Measurements from ENCODE around the gene FOXP1. TPM values are rescaled to one million over a fixed set of nuclear protein-coding genes. Genes with fewer than 3 reads are reported as not detected.

FOXP1 gene
- total and polyA plus RNA-seq, 12 donors, result 7.6 to 42.7 (median 24.3) TPM

DNA sequence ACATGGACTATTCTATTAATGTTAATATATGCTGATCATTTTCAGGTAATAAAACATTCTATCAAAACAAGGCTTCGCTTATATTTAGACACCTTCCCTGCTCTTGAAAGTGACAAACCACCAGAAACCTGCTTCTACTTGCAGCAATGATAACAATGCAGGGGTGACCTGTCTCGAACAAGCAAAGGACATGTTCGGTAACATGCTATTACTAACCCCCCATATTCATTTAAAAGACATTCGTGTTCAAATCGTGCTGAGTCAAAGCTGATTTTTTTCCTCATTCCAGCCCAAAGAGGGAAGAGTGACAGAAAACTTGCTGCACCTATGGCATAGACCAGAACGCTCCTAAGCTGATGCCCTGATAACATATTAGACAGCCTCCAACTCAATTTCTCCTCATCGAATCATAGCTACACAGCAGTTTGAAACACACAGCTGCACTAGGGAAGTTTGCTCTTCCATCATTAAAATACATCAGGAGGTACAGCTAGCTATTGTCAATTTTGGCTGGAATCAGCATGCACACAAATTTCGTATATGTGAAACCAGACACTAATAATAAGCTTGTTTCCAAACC is 341.5 kb downstream of the FOXP1 start:
- Histone ChIP-seq H3K27me3 (no peaks in the 10 kb centered on the region), H3K27ac (no peak overlapping the region), H3K36me3 (replicated peaks in 1 of 2) (no peaks in the 10 kb centered on the region), H3K4me1 (replicated peaks in 1 of 2) (peaks cover 10 to 15% of the 10 kb centered on the region in 2 donors), H3K4me3 (no peak overlapping the region), H3K9me3 (replicated peaks in 1 of 3) (no peaks in the 10 kb centered on the region)
- no peak for DNase-seq
- whole genome bisulfite sequencing, 4 donors, result 82 to 94% (median 91%) methylated on average over 8 of the region's 8 CpGs
- TF ChIP-seq POLR2A (IDR thresholded peaks at IDR 0.05), result no peak
- TF ChIP-seq, protein P1, sequence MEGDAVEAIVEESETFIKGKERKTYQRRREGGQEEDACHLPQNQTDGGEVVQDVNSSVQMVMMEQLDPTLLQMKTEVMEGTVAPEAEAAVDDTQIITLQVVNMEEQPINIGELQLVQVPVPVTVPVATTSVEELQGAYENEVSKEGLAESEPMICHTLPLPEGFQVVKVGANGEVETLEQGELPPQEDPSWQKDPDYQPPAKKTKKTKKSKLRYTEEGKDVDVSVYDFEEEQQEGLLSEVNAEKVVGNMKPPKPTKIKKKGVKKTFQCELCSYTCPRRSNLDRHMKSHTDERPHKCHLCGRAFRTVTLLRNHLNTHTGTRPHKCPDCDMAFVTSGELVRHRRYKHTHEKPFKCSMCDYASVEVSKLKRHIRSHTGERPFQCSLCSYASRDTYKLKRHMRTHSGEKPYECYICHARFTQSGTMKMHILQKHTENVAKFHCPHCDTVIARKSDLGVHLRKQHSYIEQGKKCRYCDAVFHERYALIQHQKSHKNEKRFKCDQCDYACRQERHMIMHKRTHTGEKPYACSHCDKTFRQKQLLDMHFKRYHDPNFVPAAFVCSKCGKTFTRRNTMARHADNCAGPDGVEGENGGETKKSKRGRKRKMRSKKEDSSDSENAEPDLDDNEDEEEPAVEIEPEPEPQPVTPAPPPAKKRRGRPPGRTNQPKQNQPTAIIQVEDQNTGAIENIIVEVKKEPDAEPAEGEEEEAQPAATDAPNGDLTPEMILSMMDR (IDR thresholded peaks at IDR 0.05), result no peak
- intact Hi-C loops (cut with DNase I), result no loop called here

DNA sequence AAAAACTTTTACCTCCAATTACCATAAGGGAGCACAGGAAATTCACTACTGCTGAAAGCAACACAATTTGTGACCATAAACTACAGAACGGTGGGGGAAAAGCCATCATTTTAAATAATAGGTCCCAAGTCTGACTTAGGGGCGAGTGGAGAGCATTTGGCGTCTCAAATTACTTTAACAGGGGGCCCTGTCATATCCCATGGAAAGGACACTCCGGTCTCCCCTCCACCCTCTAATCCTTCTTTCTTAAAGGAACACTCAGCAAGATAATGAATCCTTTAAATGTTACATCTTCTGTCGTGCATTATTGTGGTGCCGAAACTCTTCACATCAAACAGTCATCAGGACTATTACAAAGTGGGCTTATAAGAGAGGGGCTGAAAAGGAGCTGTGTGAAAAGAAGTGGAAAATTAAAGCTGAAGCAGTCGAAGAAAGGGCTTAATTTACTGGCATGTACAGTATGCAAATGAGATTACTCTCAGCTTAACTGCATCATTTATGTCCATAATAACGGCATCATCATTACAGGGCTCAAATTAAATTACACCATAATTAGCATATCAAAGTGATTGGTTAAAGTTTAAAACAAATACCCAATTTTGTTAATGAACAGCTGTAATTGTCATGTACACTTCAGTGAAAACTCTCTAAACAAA is 342.2 kb downstream of the FOXP1 start:
- no peaks in the 10 kb centered on the region for H3K27me3 ChIP-seq
- no peak for DNase-seq
- TF ChIP-seq, protein P1 (IDR thresholded peaks at IDR 0.05), result no peak
- TF ChIP-seq POLR2A (IDR thresholded peaks at IDR 0.05), result no peak
- no peak overlapping the region for H3K4me3 ChIP-seq
- no peaks in the 10 kb centered on the region for H3K9me3 ChIP-seq (replicated peaks in 1 of 3)
- intact Hi-C loops (cut with DNase I), result no loop called here
- H3K4me1 ChIP-seq (replicated peaks in 1 of 2), result peaks cover 7 to 9% of the 10 kb centered on the region in 2 donors
- no peaks in the 10 kb centered on the region for H3K36me3 ChIP-seq (replicated peaks in 1 of 2)
- WGBS, 4 donors, result 81 to 93% (median 88%) methylated on average over 8 of the region's 8 CpGs
- no peak overlapping the region for H3K27ac ChIP-seq

DNA sequence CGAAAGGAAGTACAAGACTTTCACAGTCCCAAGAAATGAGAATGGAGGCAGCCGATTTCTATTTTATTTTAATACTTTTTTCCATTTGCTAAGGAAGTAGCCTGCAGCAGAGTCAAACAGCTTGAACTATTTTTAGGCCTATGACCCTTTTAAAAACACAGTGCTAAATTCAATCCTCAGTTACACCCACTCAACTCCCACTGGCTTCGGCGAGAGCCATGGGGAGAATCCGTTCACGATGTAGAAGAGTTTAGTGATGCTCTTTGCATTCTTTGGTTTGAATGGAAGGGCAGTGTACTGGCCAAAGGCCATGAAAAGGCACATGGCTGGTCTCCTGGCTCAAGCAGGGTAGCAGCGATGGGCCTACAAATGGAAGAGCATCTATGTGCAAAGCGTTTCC is 343.5 kb downstream of the FOXP1 start:
- Histone ChIP-seq H3K4me3 (no peak overlapping the region), H3K4me1 (replicated peaks in 1 of 2) (no peaks in the 10 kb centered on the region), H3K27me3 (no peaks in the 10 kb centered on the region), H3K36me3 (replicated peaks in 1 of 2) (no peaks in the 10 kb centered on the region), H3K9me3 (replicated peaks in 1 of 3) (no peaks in the 10 kb centered on the region), H3K27ac (no peak overlapping the region)
- TF ChIP-seq, protein P1 (IDR thresholded peaks at IDR 0.05), result no peak
- no peak for TF ChIP-seq POLR2A (IDR thresholded peaks at IDR 0.05)
- WGBS, 4 donors, result 79 to 88% (median 83%) methylated on average over 8 of the region's 8 CpGs
- intact Hi-C loops (cut with DNase I), result no loop called here
- no peak for DNase-seq

DNA sequence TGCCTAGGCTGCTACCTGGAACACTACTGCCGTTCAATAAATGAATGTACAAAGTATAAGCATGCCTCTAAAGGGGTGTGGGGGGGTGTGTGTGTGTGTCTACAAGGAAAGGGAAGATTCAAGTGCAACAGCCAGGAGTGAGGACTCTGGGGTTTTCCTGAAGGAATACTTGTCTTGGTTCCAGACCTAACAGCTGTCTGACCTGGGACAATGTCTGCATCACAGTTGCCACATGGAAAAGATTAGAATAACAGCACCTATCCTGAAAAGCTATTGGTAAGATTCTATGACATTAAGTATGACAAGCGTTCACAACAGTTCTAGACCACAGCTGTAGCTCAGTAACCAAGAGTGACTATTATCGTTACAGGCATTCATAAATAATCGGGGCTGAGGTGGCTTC is 345.2 kb downstream of the FOXP1 start:
- H3K9me3 ChIP-seq (replicated peaks in 1 of 3), result no peaks in the 10 kb centered on the region
- TF ChIP-seq, protein P1 (IDR thresholded peaks at IDR 0.05), result no peak
- TF ChIP-seq POLR2A (IDR thresholded peaks at IDR 0.05), result no peak
- intact Hi-C loops (cut with DNase I), result no loop called here
- no peaks in the 10 kb centered on the region for H3K36me3 ChIP-seq (replicated peaks in 1 of 2)
- H3K27ac ChIP-seq, result no peak overlapping the region
- WGBS, 4 donors, result 91 to 95% (median 94%) methylated on average over 4 of the region's 4 CpGs
- DNase-seq, result no peak
- no peaks in the 10 kb centered on the region for H3K27me3 ChIP-seq
- no peaks in the 10 kb centered on the region for H3K4me1 ChIP-seq (replicated peaks in 1 of 2)
- H3K4me3 ChIP-seq, result no peak overlapping the region

Measured in adrenal gland (tissue), 12 donors.